ENCODE results near the gene PHYHD1.
"Not testable (repeated sequence)": the region's sequence is repeated elsewhere in the genome, so short reads cannot be mapped to it uniquely, and the experiment has no call there.

The PHYHD1 gene

DNA sequence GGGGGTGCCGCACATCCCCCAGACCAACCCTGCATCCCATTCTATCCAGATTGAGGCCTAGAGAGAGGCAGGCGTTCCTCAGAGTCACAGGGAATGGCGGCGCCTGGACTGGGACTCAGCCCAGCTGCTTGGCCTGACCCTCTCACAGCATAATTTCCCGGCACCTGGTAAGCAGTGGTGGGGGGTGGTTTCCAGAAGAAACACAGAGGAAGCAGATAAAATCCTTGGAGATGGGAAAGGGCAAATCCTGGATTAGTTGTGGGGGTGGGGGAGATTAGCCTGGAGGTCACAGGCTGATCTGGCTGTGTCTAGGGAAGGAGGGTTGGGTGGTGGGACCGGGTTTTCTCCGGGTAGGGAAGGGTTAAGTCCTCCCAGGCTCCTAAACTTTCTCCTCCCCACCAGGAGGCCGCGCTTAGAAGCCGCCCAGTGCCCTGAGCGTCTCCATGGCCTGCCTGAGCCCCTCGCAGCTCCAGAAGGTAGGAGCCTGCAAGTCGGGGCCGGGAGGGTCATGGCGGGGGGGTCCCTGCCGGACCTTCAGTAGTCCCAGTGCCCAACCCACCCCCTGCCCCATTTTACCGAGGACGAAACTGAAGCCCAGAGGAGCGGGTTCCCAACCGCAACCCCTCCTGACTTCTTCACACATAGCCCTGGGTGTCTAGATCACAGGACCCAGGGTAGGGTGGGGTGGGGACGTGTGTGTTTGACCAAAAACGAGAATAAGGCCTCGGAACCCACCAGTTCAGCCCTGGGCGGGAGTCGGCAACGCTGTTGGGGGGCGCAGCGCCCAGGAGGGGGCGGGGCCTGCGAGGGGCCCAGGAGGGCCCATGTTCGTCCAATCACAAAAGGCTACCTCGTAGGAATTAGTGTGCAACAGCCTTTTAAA lies 1.3 kb downstream of the PHYHD1 start:
- DNase-seq (ENCODE audit: low spot score) = peak; percentile 57

GRCh38 chr9:128923493-128923883 lies 2.7 kb downstream of the PHYHD1 start:
- DNase-seq (ENCODE audit: low spot score) = no peak

- DNase-seq (ENCODE audit: low spot score) = peak; percentile 70
These were observed 7.1 kb downstream of the PHYHD1 start for GRCh38 chr9:128927731-128928411.

- DNase-seq (ENCODE audit: low spot score) = no peak
These were observed 7.8 kb downstream of the PHYHD1 start for GRCh38 chr9:128928624-128929023.

GRCh38 chr9:128929560-128929959 lies 8.8 kb downstream of the PHYHD1 start:
- DNase-seq (ENCODE audit: low spot score) = no peak

DNA sequence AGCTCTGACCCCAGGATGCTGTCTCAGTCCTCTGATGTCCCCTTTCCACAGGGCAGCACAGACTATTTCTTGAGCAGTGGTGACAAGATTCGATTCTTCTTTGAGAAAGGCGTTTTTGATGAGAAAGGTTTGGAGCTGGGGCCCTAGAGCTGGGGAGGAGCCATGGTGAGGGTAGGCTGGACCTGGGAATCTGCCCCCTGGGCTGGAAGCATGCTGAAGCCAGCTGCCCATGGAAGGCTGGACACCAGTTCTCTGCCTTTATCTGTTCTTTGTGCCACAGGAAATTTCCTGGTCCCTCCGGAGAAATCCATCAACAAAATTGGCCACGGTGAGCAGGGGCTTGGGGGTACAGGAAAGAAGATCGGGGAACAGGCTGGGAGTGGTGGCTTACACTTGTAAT lies 12.9 kb downstream of the PHYHD1 start:
- DNase-seq (ENCODE audit: low spot score) = no peak

- DNase-seq (ENCODE audit: low spot score) = no peak
These were observed 15.5 kb downstream of the PHYHD1 start for GRCh38 chr9:128936171-128936865.

GRCh38 chr9:128937310-128938165 lies 16.8 kb downstream of the PHYHD1 start:
- DNase-seq (ENCODE audit: low spot score) = no peak

- DNase-seq (ENCODE audit: low spot score) = no peak
These were observed 19.6 kb downstream of the PHYHD1 start for GRCh38 chr9:128940271-128940921.

GRCh38 chr9:128940946-128941755 lies 20.4 kb downstream of the PHYHD1 start:
- no peak for DNase-seq (ENCODE audit: low spot score)

GRCh38 chr9:128943832-128944620 lies 23.2 kb downstream of the PHYHD1 start:
- no peak for DNase-seq (ENCODE audit: low spot score)

DNA sequence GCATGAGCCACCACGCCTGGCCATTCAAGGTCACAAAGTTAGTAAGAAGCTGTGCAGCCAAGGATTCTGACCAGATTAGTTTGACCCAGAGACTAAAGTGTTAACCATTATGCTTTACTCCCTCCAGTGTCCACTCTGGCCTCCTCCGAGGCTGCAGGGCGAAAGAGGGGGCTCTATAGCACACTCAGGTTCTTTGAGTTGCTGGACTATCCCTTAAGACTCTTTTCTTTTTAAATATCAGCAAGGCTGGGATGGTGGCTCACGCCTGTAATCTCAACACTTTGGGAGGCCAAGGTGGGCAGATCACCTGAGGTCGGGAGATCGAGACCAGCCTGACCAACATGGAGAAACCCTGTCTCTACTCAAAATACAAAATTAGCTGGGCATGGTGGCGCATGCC lies 24.2 kb downstream of the PHYHD1 start:
- DNase-seq (ENCODE audit: low spot score) = not testable (repeated sequence)

DNA sequence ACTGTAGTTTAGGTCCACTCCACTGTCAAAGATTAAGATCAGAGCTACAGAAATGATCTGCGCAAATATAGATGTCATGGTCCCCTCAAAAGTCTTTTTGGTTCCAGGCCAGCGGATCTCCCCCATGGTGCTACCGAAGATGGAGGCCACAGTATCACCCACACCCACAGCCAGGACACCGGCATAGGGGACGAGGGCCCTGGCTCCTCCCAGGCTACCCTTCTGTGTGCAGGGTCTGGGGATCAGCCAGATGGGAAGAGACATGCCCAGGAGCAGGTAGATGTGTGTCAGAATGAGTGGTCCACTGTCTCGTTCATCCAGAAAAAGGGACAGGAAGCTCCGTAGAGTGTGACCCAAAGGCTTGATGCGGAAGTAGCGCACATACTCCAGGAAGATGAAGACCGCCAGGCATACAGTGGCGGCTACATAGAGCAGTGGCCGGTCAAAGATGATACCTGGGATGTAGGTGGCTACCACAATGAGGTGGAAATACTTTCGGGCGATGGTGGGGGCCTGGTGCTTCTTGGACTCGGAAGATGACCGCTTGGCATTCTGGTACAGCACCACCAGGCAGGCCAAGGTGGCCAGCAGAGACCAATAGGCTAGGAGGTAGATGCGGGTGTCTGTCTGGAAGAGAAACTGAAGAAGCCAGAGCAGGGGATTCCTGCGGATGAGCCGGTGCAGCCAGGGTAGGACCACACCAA lies 25.2 kb downstream of the PHYHD1 start:
- no peak for DNase-seq (ENCODE audit: low spot score)

DNA sequence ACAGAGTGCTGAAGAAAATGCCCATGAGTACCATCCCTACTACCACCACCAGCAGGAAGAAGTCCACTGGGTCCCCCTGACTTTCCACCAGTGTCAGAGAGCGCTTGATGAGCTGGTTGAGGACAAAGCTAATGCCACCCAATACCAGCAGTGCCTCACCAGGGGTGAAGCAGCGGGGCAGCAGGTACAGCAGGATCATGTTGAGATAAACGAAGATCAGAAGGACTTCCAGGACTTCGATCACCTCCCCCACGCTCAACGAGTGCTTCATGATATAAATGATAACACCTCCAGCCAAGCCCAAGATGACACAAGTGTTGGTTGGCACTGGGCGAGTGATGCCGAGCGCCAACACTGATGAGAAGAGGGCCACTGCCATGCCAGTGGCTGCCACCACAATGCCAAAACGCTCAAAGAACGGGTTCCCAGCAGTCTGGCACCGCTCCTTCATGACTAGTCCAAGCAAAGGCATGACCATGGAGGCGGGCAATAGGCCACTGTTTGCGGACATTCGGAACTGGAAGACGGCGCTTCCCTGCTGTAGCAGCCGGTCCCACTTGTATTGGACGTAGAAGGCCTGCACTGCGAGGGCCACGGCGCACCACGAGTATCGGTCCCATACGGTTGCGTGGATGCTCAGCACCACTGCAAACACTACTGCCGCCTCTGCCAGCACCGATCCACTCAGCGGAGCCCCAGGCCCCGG lies 25.9 kb downstream of the PHYHD1 start:
- peak; percentile 35 for DNase-seq (ENCODE audit: low spot score)

GRCh38 chr9:128947277-128947526 lies 26.4 kb downstream of the PHYHD1 start:
- no peak for DNase-seq (ENCODE audit: low spot score)

- DNase-seq (ENCODE audit: low spot score) = peak; percentile 91
These were observed 26.9 kb downstream of the PHYHD1 start, which contains the start of the genes DOLK and NUP188 for GRCh38 chr9:128947527-128948301. Gene DOLK, minus strand, starts transcription at chr9:128947603. Its CDS starts 300 bp downstream, at chr9:128947303. Gene NUP188, plus strand, starts transcription at chr9:128947699. Its CDS starts 21 bp downstream, at chr9:128947720.

- not testable (repeated sequence) for DNase-seq (ENCODE audit: low spot score)
These were observed 40.6 kb downstream of the PHYHD1 start for GRCh38 chr9:128961403-128961802.

DNA sequence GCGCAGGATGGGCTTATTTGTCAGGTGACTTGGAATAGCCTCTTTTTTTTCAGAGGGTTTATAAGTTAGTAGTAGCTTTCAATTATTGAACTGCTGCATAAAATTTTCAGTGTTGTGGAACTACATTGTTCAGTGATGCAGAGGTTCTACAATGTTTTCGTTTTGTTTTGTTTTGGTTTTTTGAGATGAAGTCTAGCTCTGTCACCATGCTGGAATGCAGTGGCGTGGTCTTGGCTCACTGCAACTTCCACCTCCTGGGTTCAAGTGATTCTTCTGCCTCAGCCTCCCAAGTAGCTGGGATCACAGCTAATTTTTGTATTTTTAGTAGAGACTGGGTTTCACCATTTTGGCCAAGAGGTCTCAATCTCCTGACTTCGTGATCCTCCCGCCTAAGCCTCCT lies 48.7 kb downstream of the PHYHD1 start:
- DNase-seq (ENCODE audit: low spot score) = no peak
